GM18870 (cell line): ENCODE data around the gene LOC128125822.
"Not testable (repeated sequence)": the region's sequence is repeated elsewhere in the genome, so short reads cannot be mapped to it uniquely, and the experiment has no call there.

Experiments used
- ATAC-seq: cut with Tn5 transposase; IDR thresholded peaks from one replicate; pipeline ENCODE4 v1.9.1; 2021; ENCODE audit warnings: moderate library complexity; ENCODE audit not compliant: unreplicated experiment

Gene LOC128125822

DNA sequence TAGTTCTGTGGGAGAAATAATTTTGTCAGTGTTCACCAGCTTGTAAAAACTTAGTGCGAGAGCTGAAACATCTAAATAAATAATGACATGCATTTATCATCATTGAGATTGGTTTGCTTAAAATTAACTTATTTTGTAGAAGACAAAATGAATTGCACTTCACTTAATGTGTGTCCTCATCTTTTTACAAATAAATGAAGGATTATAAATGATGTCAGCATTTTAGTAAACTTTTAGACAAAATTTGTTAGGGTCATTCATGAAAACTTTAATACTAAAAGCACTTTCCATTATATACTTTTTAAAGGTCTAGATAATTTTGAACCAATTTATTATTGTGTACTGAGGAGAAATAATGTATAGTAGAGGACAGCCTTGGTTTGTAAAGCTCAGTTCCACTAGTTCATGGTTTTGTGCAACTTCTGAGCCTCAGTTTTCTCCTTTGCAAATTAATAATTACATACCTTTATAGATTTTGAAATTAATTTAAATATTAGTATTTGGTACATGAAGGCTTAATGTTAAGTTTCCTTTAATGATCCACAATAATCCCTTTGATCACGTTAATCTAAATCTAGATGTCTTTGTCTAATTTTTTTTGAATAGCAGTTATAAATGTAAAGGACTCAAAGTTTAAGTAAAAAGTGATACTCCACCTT lies 9.2 kb downstream of the LOC128125822 start:
- ATAC-seq = no peak

DNA sequence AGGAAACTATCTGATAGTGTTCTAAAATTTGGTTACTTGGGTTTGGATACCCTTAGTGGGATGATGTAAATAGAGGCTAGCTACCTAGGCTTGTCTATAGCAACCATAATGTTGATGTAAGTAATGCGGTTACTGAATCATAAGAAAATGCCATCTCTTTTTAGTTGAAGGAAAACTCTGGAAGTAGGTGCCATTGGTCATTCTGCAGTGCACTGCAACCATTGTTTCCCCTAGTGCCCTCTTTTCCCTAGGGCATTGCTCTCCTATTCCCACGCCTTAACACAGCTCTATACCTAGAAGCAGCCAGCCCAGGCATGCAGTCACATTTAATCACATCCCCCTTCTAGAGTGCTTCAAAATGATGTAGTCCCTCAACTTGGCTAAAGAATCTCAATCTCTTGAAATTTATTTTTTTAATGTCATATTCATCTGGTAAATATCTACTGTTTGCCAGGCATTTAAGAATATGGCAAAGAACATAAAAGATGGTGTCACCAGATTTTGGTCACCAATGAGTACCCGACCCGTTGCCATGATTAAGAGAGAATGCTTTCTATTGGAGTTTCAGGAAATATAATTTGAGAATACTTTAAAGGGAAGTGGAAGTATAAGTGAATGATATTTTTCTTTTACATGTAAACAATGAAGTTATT lies 10.4 kb downstream of the LOC128125822 start:
- ATAC-seq = no peak

DNA sequence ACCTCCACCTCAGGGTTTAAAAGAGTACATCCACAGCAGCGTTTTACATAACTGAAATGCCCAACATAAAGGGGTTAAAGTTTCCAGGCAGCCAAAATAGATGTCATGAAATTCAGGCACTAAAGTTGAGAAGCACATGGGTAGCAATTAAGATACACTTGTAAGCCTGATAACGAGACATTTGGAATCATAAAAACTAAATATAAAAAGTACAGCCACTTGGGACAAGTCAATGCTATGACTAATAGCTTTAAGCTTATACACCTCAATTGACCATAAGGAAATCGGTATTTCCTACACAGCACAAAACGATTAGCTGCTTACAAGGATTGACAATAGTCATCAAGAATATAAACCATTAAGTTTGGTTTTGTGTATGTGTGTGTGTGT lies 11.8 kb downstream of the LOC128125822 start:
- no peak for ATAC-seq

DNA sequence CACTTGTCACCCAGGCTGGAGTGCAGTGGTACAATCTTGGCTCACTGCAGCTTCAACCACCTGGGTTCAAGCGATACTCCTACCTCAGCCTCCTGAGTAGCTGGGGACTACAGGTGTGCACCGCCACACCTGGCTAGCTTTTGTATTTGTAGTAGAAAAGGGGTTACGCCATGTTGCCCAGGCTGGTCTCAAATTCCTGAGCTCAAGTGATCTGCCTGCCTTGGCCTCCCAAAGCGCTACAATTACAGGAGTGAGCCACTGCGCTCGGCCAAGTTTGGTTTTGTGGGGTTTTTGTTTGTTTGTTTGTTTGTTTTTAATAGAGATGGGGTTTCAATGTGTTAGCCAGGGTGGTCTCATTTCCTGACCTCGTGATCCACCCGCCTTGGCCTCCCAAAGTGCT lies 12.3 kb downstream of the LOC128125822 start:
- no peak for ATAC-seq

DNA sequence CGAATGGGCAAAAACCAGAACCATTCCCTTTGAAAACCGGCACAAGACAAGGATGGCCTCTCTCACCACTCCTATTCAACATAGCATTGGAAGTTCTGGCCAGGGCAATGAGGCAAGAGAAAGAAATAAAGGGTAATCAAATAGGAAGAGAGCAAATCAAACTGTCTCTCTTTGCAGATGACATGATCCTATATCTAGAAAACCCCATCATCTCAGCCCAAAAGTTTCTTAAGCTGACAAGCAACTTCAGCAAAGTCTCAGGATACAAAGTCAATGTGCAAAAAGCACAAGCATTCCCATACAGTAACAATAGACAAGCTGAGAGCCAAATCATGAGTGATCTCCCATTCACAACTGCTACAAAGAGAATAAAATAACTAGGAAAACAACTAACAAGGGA lies 13.4 kb downstream of the LOC128125822 start:
- ATAC-seq = not testable (repeated sequence)

DNA sequence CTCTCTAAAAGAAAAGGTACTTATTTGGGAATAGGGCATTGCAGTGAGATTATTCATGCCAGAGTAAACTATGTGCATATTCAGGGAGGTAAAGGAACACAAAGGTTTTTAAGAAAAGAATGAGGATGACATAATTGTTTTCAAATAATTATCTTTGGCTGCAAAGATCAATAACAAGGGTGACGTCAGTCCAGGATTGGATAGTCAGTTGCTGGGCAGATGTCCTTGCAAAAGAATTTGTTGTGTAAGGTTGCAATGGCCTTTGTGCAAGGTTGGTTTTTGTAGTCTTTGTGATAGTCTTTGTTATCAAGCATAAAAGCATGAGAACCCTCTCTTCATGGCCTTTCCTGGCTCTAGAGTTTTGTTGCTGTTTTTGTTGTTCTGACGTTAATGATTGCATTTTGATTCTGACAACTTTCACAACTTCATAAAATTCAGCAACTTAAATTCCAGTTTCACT lies 17.7 kb downstream of the LOC128125822 start:
- ATAC-seq = no peak

DNA sequence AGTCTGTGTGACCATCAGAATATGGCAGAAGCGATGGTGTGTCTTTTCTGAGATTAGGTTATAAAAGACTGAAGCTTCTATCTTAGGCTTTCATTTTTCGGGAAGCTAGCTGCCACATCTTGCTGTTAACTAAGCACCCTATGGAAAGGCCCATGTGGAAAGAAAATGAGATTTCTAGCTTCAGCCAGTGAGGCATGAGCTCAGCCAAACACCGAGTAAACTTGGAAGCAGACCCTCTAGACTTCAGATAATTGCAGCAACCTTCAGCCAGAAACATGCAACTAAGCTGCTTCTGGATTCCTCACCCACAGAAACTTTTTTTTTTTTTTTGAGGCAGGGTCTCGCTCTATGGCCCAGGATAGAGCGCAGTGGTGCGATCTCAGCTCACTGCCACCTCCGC lies 20.6 kb downstream of the LOC128125822 start:
- ATAC-seq = no peak

DNA sequence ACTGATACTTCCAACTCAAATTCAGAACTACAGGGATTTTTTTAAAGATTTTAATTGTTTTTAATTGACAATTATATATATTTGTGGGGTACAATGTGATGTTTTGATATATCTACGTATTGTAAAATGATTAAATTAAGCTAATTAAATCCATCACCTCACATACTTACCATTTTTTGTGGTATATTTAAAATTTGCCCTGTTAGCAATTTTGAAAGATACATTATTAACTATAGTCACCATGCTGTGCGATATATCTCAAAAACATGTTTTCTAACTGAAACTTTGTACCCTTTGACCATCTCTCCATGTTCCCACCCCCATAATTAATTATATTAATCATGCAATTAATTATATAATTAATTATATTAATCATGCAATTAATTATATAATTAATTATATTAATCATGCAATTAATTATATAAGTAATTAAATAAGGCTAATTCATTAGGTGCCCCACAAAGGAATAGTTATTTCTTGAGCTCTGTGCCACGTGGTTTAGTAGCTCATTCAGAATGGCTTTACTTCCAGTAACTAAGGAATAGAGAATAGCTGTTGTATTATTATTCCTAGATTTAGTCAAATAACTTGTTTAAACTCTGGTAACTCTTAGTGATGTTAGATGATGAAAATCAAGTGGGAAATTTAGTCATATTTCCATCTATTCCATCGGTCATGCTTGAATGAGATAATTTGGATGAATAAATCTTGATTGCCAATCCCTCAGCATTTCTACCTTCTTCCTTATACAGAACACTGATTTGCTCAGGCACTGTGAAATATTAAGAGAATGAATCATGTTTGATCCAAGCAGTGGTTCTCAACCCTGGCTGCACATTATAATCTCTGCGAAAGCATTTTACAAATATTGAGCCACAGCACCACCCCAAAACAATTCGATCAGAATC lies 25.1 kb downstream of the LOC128125822 start:
- no peak for ATAC-seq

DNA sequence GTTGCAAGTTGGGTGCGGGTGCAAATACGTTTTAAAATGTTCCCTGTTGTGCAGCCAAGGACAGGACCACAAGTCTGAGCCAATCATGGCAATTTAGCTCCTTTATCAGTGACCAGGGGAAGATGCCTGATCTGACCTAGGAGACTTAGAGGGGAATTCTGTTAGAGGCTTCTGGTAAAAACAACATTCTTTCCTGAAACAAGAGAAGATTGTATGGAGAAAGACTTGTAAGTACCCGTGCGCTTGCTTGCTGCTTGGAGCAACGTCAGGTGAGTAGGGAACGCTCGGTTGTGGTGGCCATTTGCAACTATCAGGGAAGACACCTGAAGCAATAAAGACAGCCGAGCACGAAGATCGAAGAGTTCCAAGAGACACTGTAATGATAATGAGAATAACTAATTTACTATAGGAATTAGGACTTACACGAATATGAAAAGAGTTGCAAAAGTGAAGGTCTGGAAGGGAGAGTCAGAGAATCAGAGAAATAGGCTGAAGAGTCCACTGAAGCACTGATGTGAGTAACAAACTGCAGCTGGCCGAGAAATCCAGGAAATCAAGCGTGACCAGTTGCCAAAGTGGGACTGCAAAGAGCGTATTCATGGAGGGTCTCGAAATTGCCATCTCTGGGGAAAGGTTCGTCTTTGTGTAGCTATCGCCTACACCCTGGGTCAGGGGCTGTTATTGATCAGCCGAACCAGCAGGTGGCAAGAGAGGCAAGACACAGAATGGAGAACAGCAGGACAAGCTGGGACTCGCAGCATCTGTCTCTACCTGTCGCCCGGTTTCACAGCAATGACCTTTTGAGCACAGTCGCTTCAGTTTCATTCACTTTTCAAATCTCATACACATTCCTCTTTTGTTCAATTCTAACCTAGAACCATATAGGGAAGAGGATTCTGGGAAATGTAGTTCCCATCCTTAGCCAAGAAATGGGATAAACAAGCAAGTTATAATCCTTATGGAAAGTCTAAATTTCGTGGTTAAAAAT lies 26.1 kb downstream of the LOC128125822 start:
- ATAC-seq = peak; percentile 99

DNA sequence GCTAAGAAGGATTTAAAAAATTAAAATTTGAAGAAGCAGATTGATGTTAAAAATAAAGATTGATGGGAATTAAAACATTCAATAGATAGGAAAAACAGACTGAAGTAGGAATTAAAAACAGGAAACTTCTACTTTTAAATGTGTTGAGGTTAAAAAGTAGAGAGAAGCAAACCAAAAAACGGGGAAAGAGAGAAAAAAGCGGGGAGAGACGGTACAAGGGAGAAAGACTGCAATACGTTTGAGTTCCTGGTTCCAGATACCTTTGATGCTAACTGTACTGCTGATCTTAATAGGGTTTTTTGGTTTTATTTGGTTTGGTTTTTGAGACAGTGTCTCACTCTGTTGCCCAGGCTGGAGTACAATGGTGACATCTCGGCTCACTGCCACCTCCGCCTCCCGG lies 27.0 kb downstream of the LOC128125822 start:
- ATAC-seq = no peak

DNA sequence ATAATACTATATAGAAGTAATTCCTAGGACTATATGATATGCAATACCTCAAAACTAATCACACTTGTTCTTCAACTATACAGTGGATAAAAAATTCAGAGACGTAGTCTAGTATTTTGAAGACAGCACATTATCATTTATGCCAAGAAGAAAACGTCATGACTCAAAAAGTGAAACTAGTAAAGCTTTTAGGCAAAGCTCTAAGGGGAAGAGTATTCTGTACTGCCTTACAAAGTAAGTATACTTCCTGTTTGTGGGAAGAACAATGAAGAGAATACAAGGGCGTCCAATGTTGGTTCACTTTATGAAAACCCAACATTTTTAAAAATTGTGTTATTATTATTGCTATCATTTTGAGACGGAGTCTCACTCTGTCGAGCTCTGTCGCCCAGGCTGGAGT lies 27.9 kb downstream of the LOC128125822 start:
- ATAC-seq = no peak

DNA sequence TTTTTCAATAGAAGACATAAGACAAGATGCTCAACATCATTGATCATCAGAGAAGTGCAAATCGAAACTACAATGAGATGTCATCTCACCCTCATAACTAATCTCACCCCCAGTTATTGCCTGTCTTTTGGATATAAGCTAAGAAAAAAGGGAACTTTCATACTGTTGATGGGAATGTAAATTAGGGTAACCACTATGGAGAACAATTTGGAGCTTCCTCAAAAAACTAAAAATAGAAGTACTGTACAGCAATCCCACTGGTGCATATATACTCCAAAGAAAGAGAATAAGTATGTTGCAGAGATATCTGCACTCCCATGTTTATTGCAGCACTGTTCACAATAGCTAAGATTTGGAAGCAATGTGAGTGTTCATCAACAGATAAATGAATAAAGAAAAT lies 37.0 kb downstream of the LOC128125822 start:
- ATAC-seq = no peak

DNA sequence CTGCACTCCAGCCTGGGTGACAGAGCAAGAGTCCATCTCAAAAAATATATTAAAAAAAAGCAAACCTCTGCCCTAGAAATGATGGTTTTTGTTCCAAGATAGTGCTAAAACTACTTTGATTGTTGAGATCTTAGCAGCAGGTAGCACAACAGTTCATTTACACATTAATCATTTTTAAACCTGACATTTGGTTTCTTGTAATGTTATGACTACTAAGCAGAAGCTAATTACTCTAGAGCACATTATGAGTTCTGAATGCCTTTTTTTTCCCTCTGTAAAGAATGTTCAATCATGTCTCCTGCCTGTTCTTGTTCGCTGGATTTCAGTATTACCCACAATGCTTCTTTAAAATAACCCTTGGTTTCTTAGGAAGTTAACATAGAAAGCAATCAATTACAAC lies 38.7 kb downstream of the LOC128125822 start:
- peak; percentile 82 for ATAC-seq

DNA sequence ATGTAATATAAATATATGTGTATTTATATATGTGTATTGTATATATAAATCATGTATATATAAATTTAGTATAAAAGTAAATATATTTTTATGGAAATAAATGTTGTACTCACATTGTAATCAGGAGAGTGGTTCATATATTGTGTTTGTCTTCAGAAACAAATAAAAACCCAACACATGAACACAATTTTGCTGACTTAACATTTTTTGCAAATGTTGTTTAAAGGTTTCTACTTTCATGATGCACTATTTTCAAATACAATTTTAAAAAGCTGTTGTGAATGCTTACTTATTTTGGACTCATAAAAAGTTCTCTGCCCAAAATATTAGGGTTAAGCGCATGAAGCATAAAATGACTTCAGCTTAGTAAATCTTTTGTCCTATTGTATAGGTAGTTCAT lies 39.3 kb downstream of the LOC128125822 start:
- ATAC-seq = no peak

DNA sequence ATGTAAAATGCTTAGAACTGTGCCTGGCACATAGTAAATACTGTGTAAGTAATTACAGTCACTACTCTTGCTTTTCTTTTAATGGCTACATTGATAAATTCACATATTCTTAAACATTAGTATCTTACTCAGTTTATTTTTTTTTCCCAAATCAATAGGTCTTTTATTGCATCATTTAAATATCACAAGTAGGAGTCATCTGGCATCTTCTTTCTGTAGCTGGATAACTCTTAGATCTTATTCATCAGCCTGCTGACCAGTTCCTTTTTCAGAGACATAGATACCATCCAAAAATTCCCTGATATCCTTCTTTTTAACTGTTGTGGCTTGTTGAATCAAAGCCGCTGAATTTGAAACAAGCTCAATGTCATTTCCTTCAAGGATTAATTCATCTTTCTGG lies 43.3 kb downstream of the LOC128125822 start:
- ATAC-seq = no peak
